ENCODE measurements around the gene ATP6V1G2. TPM values are rescaled to one million over a fixed set of nuclear protein-coding genes. Genes with fewer than 3 reads are reported as not detected.

Gene ATP6V1G2
- total RNA-seq = 0.28 and 0.34 TPM in 2 replicates

DNA sequence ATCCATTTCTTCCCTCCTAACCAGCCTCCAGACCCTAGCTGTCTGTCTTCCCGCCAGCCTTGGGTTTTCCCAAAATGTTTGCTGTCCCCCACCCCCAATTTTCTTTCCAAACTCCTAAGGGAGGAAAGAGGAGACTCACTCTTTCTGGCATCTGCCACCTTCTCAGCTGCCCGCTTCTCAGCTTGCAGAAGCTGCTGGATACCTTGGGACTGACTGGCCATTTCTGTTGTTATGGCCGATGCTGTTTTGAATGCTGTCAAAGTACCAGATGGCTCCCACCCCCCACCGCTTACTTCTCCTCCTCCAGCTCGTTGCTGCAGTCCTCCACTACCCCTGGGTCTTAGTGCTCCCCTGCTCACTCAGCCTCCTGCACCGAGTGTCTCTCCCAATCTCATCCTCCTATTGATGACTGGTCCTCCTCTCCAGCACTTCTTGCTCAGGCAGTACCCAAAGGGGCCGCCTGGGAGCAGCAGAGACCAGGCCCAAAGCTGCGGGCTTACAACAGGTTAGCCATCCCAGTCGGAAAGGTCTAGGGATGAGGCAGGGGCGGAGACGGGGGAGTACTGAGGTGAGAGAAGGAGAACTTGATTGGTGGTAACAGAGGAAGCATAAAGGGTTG, at the start of gene ATP6V1G2:
ATP6V1G2 (minus strand) TSS at position 270 of the 619 bp plus-strand sequence; CDS start at position 221, 49 bp downstream.

DNA sequence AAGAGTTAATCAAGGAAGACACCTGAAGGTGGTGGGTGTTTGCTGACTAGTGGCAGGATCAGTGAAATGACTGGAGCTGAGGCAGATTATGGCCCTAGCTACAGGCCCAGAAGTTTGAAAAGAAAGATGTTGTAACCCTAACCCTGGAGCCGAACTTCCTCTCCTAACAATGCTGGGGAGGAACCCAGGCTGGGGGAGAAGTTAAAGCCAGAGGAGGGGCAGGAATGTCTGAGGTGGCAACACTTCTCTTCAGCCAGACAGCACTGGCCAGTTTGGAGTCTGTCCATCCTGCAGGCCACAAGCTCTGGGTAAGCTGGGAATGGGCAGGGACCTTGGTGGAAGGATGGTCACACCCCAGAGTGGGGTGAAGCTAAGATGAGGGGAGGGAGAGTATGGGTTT, 39.6 kb upstream of the ATP6V1G2 start, which contains the start of gene LST1:
LST1 (plus strand) TSS at position 270 of the 400 bp plus-strand sequence. CDS start 1,023 bp downstream, outside the sequence.

DNA sequence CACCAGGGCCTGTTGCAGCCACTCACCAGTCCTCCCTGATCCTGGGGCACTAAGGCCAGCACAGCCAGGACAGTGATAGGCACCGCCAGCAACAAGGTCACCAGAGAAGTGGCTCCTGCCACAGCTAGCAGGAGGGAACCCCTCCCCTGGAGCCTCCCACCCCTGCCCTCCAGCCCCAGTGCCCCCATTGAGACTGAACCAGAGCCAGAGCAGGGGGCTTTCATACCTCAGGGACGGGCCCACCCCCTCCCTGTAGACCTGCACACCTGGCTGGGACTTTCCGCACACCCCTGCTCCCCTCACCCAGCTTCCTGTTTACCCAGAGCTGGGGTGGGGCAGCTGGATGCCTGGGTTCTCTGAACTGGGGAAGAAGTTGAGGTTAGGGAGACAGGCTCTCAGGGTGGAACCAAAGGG, 35.8 kb upstream of the ATP6V1G2 start, which contains the start of gene LTB:
LTB (minus strand) TSS at position 195 of the 414 bp plus-strand sequence; CDS start at position 188, 7 bp downstream.

DNA sequence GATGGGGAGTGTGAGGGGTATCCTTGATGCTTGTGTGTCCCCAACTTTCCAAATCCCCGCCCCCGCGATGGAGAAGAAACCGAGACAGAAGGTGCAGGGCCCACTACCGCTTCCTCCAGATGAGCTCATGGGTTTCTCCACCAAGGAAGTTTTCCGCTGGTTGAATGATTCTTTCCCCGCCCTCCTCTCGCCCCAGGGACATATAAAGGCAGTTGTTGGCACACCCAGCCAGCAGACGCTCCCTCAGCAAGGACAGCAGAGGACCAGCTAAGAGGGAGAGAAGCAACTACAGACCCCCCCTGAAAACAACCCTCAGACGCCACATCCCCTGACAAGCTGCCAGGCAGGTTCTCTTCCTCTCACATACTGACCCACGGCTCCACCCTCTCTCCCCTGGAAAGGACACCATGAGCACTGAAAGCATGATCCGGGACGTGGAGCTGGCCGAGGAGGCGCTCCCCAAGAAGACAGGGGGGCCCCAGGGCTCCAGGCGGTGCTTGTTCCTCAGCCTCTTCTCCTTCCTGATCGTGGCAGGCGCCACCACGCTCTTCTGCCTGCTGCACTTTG, 29.0 kb upstream of the ATP6V1G2 start, which contains the start of gene TNF:
TNF (plus strand) TSS at position 231 of the 567 bp plus-strand sequence; CDS start at position 408, 177 bp downstream.

DNA sequence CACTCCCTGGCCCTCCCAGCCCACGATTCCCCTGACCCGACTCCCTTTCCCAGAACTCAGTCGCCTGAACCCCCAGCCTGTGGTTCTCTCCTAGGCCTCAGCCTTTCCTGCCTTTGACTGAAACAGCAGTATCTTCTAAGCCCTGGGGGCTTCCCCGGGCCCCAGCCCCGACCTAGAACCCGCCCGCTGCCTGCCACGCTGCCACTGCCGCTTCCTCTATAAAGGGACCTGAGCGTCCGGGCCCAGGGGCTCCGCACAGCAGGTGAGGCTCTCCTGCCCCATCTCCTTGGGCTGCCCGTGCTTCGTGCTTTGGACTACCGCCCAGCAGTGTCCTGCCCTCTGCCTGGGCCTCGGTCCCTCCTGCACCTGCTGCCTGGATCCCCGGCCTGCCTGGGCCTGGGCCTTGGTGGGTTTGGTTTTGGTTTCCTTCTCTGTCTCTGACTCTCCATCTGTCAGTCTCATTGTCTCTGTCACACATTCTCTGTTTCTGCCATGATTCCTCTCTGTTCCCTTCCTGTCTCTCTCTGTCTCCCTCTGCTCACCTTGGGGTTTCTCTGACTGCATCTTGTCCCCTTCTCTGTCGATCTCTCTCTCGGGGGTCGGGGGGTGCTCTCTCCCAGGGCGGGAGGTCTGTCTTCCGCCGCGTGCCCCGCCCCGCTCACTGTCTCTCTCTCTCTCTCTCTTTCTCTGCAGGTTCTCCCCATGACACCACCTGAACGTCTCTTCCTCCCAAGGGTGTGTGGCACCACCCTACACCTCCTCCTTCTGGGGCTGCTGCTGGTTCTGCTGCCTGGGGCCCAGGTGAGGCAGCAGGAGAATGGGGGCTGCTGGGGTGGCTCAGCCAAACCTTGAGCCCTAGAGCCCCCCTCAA, 25.9 kb upstream of the ATP6V1G2 start, which contains the start of gene LTA:
LTA (plus strand) TSS at position 249 of the 871 bp plus-strand sequence; CDS start at position 703, 454 bp downstream.

GRCh38 chr6:31546958-31547726, 734 bp upstream of the ATP6V1G2 start, which contains the start of gene NFKBIL1:
NFKBIL1 (plus strand) TSS chr6:31547608; CDS start chr6:31547695, 87 bp downstream.

GRCh38 chr6:31541658-31542521, 4.5 kb downstream of the ATP6V1G2 start, which contains the start of gene DDX39B:
DDX39B (minus strand) TSS chr6:31542003; CDS start chr6:31540532, 1,471 bp downstream.

DNA sequence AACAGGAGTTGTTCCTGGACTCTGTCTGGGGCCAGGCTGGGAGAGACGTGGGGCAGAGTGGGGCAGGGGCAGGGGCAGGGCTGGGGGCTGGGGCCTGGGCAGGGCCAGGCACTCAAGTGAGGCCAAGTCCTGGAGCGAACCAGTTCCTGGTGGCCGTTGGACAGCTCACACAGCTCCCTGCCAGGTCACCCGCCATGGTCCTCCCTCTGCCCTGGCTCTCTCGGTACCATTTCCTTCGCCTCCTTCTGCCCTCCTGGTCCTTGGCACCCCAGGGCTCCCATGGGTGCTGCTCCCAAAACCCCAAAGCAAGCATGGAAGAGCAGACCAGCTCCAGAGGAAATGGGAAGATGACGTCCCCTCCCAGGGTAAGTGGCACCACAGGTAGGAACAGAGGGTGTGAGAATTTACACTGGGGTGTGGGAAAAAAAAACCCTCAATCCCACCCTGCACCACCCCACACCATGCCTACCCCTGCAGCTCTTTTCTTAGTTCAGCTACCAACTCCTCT, 17.5 kb downstream of the ATP6V1G2 start, which contains the start of gene MCCD1:
MCCD1 (plus strand) TSS at position 142 of the 508 bp plus-strand sequence; CDS start at position 195, 53 bp downstream.

GRCh38 chr6:31497531-31498476, 48.6 kb downstream of the ATP6V1G2 start, which contains the start of gene MICB:
MICB (plus strand) TSS chr6:31498145; CDS start chr6:31498194, 49 bp downstream.

Other genes starting within 250 kb of the ATP6V1G2 start
- gene HLA-B, start 189.4 kb downstream of the ATP6V1G2 start, total RNA-seq = 42.4 and 230 TPM in 2 replicates
- gene MICA, start 143.0 kb downstream of the ATP6V1G2 start, total RNA-seq = 44.8 and 58.8 TPM in 2 replicates
- gene MICB, start 48.5 kb downstream of the ATP6V1G2 start, total RNA-seq = 3.7 and 5.8 TPM in 2 replicates
- gene MCCD1, start 17.6 kb downstream of the ATP6V1G2 start, total RNA-seq = not detected in 2 replicates
- 205 and 333 TPM in 2 replicates for gene DDX39B, start 4.6 kb downstream of the ATP6V1G2 start, total RNA-seq
- gene NFKBIL1, start 1.0 kb upstream of the ATP6V1G2 start, total RNA-seq = 25.8 and 52.3 TPM in 2 replicates
- gene LTA, start 25.7 kb upstream of the ATP6V1G2 start, total RNA-seq = not detected in 2 replicates
- under 0.01 and 0.07 TPM in 2 replicates for gene TNF, start 29.0 kb upstream of the ATP6V1G2 start, total RNA-seq
- not detected in 2 replicates for gene LTB, start 35.8 kb upstream of the ATP6V1G2 start, total RNA-seq
- gene LST1, start 39.7 kb upstream of the ATP6V1G2 start, total RNA-seq = not detected in 2 replicates
- gene NCR3, start 46.4 kb upstream of the ATP6V1G2 start, total RNA-seq = not detected in 2 replicates
- not detected in 2 replicates for gene AIF1, start 68.6 kb upstream of the ATP6V1G2 start, total RNA-seq
- 32.1 and 73.3 TPM in 2 replicates for gene PRRC2A, start 74.1 kb upstream of the ATP6V1G2 start, total RNA-seq
- gene BAG6, start 106.1 kb upstream of the ATP6V1G2 start, total RNA-seq = 120 and 174 TPM in 2 replicates
- gene APOM, start 109.3 kb upstream of the ATP6V1G2 start, total RNA-seq = 0.28 and 0.34 TPM in 2 replicates
- gene C6orf47, start 114.2 kb upstream of the ATP6V1G2 start, total RNA-seq = 24.7 and 37.6 TPM in 2 replicates
- 9.4 and 20.2 TPM in 2 replicates for gene GPANK1, start 118.4 kb upstream of the ATP6V1G2 start, total RNA-seq
- gene CSNK2B, start 119.5 kb upstream of the ATP6V1G2 start, total RNA-seq = 48.2 and 76.9 TPM in 2 replicates
- 0.68 and 3.3 TPM in 2 replicates for gene LY6G5B, start 123.4 kb upstream of the ATP6V1G2 start, total RNA-seq
- 0.07 TPM in 1 of 2 replicates, not detected in the other for gene LY6G5C, start 134.5 kb upstream of the ATP6V1G2 start, total RNA-seq
- 30.8 and 46.5 TPM in 2 replicates for gene ABHD16A, start 156.7 kb upstream of the ATP6V1G2 start, total RNA-seq
- gene LY6G6F, start 160.3 kb upstream of the ATP6V1G2 start, total RNA-seq = not detected in 2 replicates
- not detected in 2 replicates for gene LY6G6D, start 168.7 kb upstream of the ATP6V1G2 start, total RNA-seq
- gene LY6G6C, start 175.1 kb upstream of the ATP6V1G2 start, total RNA-seq = under 0.01 TPM in 1 of 2 replicates, not detected in the other
- gene MPIG6B, start 176.8 kb upstream of the ATP6V1G2 start, total RNA-seq = not detected in 2 replicates
- 16.2 and 19.8 TPM in 2 replicates for gene DDAH2, start 182.7 kb upstream of the ATP6V1G2 start, total RNA-seq
- 269 and 558 TPM in 2 replicates for gene CLIC1, start 189.9 kb upstream of the ATP6V1G2 start, total RNA-seq
- 3.4 and 3.5 TPM in 2 replicates for gene MSH5, start 193.4 kb upstream of the ATP6V1G2 start, total RNA-seq
- gene SAPCD1, start 216.0 kb upstream of the ATP6V1G2 start, total RNA-seq = 0.57 TPM in 1 of 2 replicates, not detected in the other
- 0.34 and 1.00 TPM in 2 replicates for gene VWA7, start 230.7 kb upstream of the ATP6V1G2 start, total RNA-seq
- gene VARS1, start 249.1 kb upstream of the ATP6V1G2 start, total RNA-seq = 61.2 and 98.7 TPM in 2 replicates

Data from nasal cavity respiratory epithelium epithelial cell of viscerocranial mucosa (primary cell).